K562 (cell line): ENCODE measurements around the gene MAD1L1. TPM values are rescaled to one million over a fixed set of nuclear protein-coding genes. Genes with fewer than 3 reads are reported as not detected.

ENCODE experiments used
- ATAC-seq: fragments of 200-7000 bp; cut with Tn5 transposase; 3 replicates; pipeline ENCODE4 v1.9.1; 2020; ENCODE audit warnings: moderate library complexity
- BruUV-seq: library from RNA; stranded (reverse); fragments of 400-500 nt; replicated peaks from 2 replicates; lab custom pipeline; 2021; lab: Mats Ljungman, UMichigan
- CTCF ChIA-PET: fragments of 300-600 bp; formaldehyde crosslinking; extraction: SDS; loops from one replicate; lab custom pipeline; 2021; ENCODE audit warnings: low intra/inter-chr PET ratio; lab: Yijun Ruan, JAX
- POLR2A ChIA-PET: fragments of 300-600, 350-650 bp; sonication (Branson Sonifier 250); formaldehyde crosslinking; extraction: SDS; loops from one replicate; lab custom pipeline; 2021; ENCODE audit warnings: antibody characterized with exemption, inconsistent platforms; lab: Yijun Ruan, JAX
- DNase-seq, 4 experiments: peaks; one replicate each; pipeline versions ENCODE4 v3.0.0 to v3.0.0-alpha.2; 2011 to 2018; ENCODE audit warnings: low spot score in 3 of 4, mixed read lengths in 3 of 4; ENCODE audit errors: extremely low read depth in 1 of 4
- FAIRE-seq: peaks from 2 replicates; lab custom pipeline; 2011; peaks lifted over from hg19 to GRCh38; lab: Jason Lieb, UNC
- H2AFZ ChIP-seq: 2 replicates; pipeline ENCODE4 v1.6.0; 2011; ENCODE audit warnings: low read depth, low read length, control low read depth, inconsistent platforms
- H3K27ac ChIP-seq: fragments of 200-600 bp; 3 replicates; pipeline ENCODE4 v1.8.0; 2011; ENCODE audit warnings: low read depth, mild to moderate bottlenecking, control low read depth, inconsistent platforms, low read length, moderate library complexity, mixed read lengths; ENCODE audit errors: extremely low read depth
- H3K27me3 ChIP-seq, 2 experiments: fragments of 300-600 bp in 1 of 2; 2 replicates in 1 of 2; 3 replicates in 1 of 2; pipeline versions ENCODE4 v1.6.0 to v1.8.0; 2011; ENCODE audit warnings: inconsistent platforms in 2 of 2, low read length in 2 of 2, mild to moderate bottlenecking in 1 of 2, mixed read lengths in 1 of 2, moderate library complexity in 1 of 2; ENCODE audit not compliant: control insufficient read depth in 2 of 2, insufficient read depth in 2 of 2
- H3K36me3 ChIP-seq: fragments of 300-600 bp; 3 replicates; pipeline ENCODE4 v1.8.0; 2011; ENCODE audit warnings: mild to moderate bottlenecking, low read length, inconsistent platforms; ENCODE audit not compliant: control insufficient read depth, insufficient read depth
- H3K4me1 ChIP-seq, 2 experiments: fragments of 200-600 bp in 1 of 2; replicated peaks in 1 of 2; 2 replicates in 1 of 2; 3 replicates in 1 of 2; pipeline versions ENCODE4 v1.5.1 to v1.8.0; 2011; ENCODE audit warnings: inconsistent platforms in 2 of 2, low read length in 2 of 2, mild to moderate bottlenecking in 1 of 2, mixed read lengths in 1 of 2, moderate library complexity in 1 of 2; ENCODE audit not compliant: control insufficient read depth in 2 of 2, insufficient read depth in 2 of 2
- H3K4me2 ChIP-seq: 2 replicates; pipeline ENCODE4 v1.6.1; 2011; ENCODE audit warnings: low read length, control low read depth, inconsistent platforms, mixed read lengths; ENCODE audit not compliant: insufficient read depth
- H3K4me3 ChIP-seq: fragments of 200-600 bp; sonication (generic), shearing (Covaris generic); 2 replicates; pipeline ENCODE4 v1.5.1; 2016; ENCODE audit warnings: control low read depth, inconsistent platforms
- H3K79me2 ChIP-seq: fragments of 200-600 bp; 3 replicates; pipeline ENCODE4 v1.8.0; 2011; ENCODE audit warnings: low read length, inconsistent platforms; ENCODE audit not compliant: control insufficient read depth, insufficient read depth
- H3K9ac ChIP-seq, 2 experiments: 2 replicates each; pipeline versions ENCODE4 v1.6.0 to v1.6.1; 2011; ENCODE audit warnings: low read depth in 2 of 2, low read length in 2 of 2, control low read depth in 1 of 2, inconsistent platforms in 1 of 2, mild to moderate bottlenecking in 1 of 2, mixed read lengths in 1 of 2; ENCODE audit not compliant: insufficient read depth in 1 of 2
- H3K9me1 ChIP-seq: one replicate; pipeline ENCODE4 v1.6.0; 2011; ENCODE audit warnings: inconsistent platforms, mild to moderate bottlenecking, low read length, moderate library complexity; ENCODE audit not compliant: control insufficient read depth, insufficient read depth
- H3K9me3 ChIP-seq: replicated peaks from 2 replicates; pipeline ENCODE4 v1.5.1; 2011; ENCODE audit warnings: low read depth, low read length, inconsistent platforms; ENCODE audit not compliant: control insufficient read depth, insufficient read depth
- H4K20me1 ChIP-seq: replicated peaks from 2 replicates; pipeline ENCODE4 v1.6.1; 2011; ENCODE audit warnings: low read length, inconsistent platforms, mixed read lengths; ENCODE audit not compliant: control insufficient read depth, insufficient read depth
- ATF1 ChIP-seq, 2 experiments: fragments of 450-650 bp in 1 of 2; IDR thresholded peaks; 2 replicates each; pipeline ENCODE4 v1.6.1; 2016; ENCODE audit warnings: missing compliant biosample characterization in 1 of 2, missing genetic modification characterization in 1 of 2
- BRF1 ChIP-seq: IDR thresholded peaks from 3 replicates; pipeline ENCODE4 v1.6.1; 2011; ENCODE audit warnings: borderline replicate concordance, mild to moderate bottlenecking; ENCODE audit not compliant: insufficient read length; ENCODE audit errors: extremely low read depth
- JUND ChIP-seq, 2 experiments: IDR thresholded peaks; 2 replicates in 1 of 2; 3 replicates in 1 of 2; pipeline ENCODE4 v1.6.1; 2011; ENCODE audit warnings: borderline replicate concordance in 2 of 2, low read depth in 2 of 2, low read length in 2 of 2, improper control_type of control experiment in 1 of 2, missing biosample characterization in 1 of 2, missing genetic modification characterization in 1 of 2, missing genetic modification reagents in 1 of 2
- KAT8 ChIP-seq: fragments of 450-650 bp; IDR thresholded peaks from 2 replicates; pipeline ENCODE4 v1.6.1; 2016; ENCODE audit warnings: low read depth, mild to moderate bottlenecking
- PHF8 ChIP-seq: fragments of 200-600 bp; sonication (generic); IDR thresholded peaks from 2 replicates; pipeline ENCODE4 v1.6.1; 2012; ENCODE audit warnings: mixed run types, mild to moderate bottlenecking, inconsistent platforms, low read length, moderate library complexity, borderline replicate concordance
- POLR2G ChIP-seq: fragments of 200-400 bp; formaldehyde crosslinking; IDR thresholded peaks from 2 replicates; pipeline ENCODE4 v1.6.1; 2017; ENCODE audit warnings: low read depth, mild to moderate bottlenecking, antibody characterized with exemption, low read length, moderate library complexity
- SMARCA4 ChIP-seq: fragments of 450-650 bp; IDR thresholded peaks from 2 replicates; pipeline ENCODE4 v1.6.1; 2016
- ZNF445 ChIP-seq: fragments of 250-450 bp; sonication (Bioruptor Pico); IDR thresholded peaks from 2 replicates; pipeline ENCODE4 v1.4.0; 2020; ENCODE audit warnings: low read depth, mild to moderate bottlenecking, moderate library complexity
- ZNF518B ChIP-seq: fragments of 250-450 bp; sonication (Bioruptor Pico); IDR thresholded peaks from 2 replicates; pipeline ENCODE4 v1.5.0; 2021; ENCODE audit warnings: mild to moderate bottlenecking, moderate library complexity
- WGBS: fragments of 100-300 bp; shearing (Covaris generic); methylation state at CpG from one replicate; pipeline ENCODE4 v1.1.6; 2016; ENCODE audit warnings: low coverage, mixed read lengths; ENCODE audit not compliant: insufficient coverage; ENCODE audit errors: missing lambda C conversion rate; 5-methylcytosine and 5-hydroxymethylcytosine counted together
- in situ Hi-C: fragments of 300-500 bp; cut with MboI; formaldehyde crosslinking; loops from 4 replicates; pipeline ENCODE4 v1.15.0; 2018; ENCODE audit warnings: inconsistent platforms, mixed read lengths
- intact Hi-C: fragments of 100-400 bp; cut with micrococcal nuclease; formaldehyde crosslinking; loops from 2 replicates; pipeline ENCODE4 v1.14.2; 2022
- polyA plus RNA-seq, 8 experiments: library from polyadenylated mRNA; depleted of rRNA in 4 of 8; stranded (reverse) in 5 of 8; unstranded in 3 of 8; fragments of >200 nt; fragmentation: Nextera tagmentation in 2 of 8; fragmentation: Illumina TruSeq in 1 of 8; extraction: Ambion mirVana in 2 of 8; extraction: Trizol in 1 of 8; gene quantifications; 2 replicates each; pipeline versions ENCODE4 v1.2.1 to v1.2.3, GENCODE V29; 2011 to 2014; ENCODE audit warnings: inconsistent platforms in 1 of 8, missing spikeins in 1 of 8
- total RNA-seq, 7 experiments: library from RNA; depleted of rRNA in 6 of 7; stranded (reverse); fragments of >200 nt in 6 of 7; fragmentation: Illumina TruSeq in 2 of 7; extraction: Trizol in 2 of 7; gene quantifications; 2 replicates each; pipeline versions ENCODE4 v1.2.1 to v1.2.3, GENCODE V29; 2011 to 2021; ENCODE audit warnings: low replicate concordance in 1 of 7

MAD1L1 gene
- total and polyA plus RNA-seq, 9 of the 15 experiments (the other 6 are each of a cell fraction or from before 2014, with no cell fraction given): 1.7 to 89.7 (median 18.0) TPM

- Histone ChIP-seq H3K4me2 (no peak overlapping the region), H3K36me3 (peaks cover 7% of the 10 kb centered on the region; the same call in 2 of the 3 replicates), H3K27ac (no peak overlapping the region), H3K9ac (peak overlapping the region in 1 of 2 experiments; percentile 77; a peak in 2 of 4 replicates), H3K79me2 (peaks cover 12% of the 10 kb centered on the region; the same call in 2 of the 3 replicates), H2AFZ (no peak overlapping the region), H3K4me3 (no peak overlapping the region), H3K9me1 (no peaks in the 10 kb centered on the region), H3K4me1 (peaks cover 52 to 83% of the 10 kb centered on the region in 2 experiments), H3K9me3 (no peaks in the 10 kb centered on the region), H3K27me3 (no peaks in the 10 kb centered on the region; a peak in 1 of 5 replicates), H4K20me1 (no peaks in the 10 kb centered on the region)
- no peak for ATAC-seq
- CTCF ChIA-PET: no interaction called here
- intact Hi-C loops (loop anchor here (10.0 kb wide), 1 partner anchor 252 kb away; no protein-coding TSS in a partner anchor), in situ Hi-C loops (no loop called here)
- 98% methylated on average over 6 of the region's 12 CpGs for WGBS
- POLR2A ChIA-PET: no interaction called here
- no peak for DNase-seq
- no peak for FAIRE-seq
- no TSS peak for BruUV-seq
- TF ChIP-seq BRF1 (no peak), ZNF445 (CRISPR knock-in tag) (no peak), JUND (IDR thresholded peaks at IDR 0.05; ENCODE audit: borderline replicate concordance, low read depth, low read length) (no peak), JUND (tag; IDR thresholded peaks at IDR 0.05; ENCODE audit: borderline replicate concordance, low read depth, low read length) (no peak), SMARCA4 (no peak), ATF1 (CRISPR knock-in tag; IDR thresholded peaks at IDR 0.05) (no peak), ATF1 (tag; IDR thresholded peaks at IDR 0.05) (no peak), KAT8 (no peak), POLR2G (peak; percentile 14), PHF8 (no peak), ZNF518B (CRISPR knock-in tag) (no peak)
These were observed 126.3 kb downstream of the MAD1L1 start for GRCh38 chr7:2106440-2106839.
